IMR-90 (cell line): ENCODE measurements around the gene LNX1. TPM values are rescaled to one million over a fixed set of nuclear protein-coding genes. Genes with fewer than 3 reads are reported as not detected.

Source experiments
- ATAC-seq: fragments of 200-7000 bp; cut with Tn5 transposase; 2 replicates; pipeline ENCODE4 v1.9.1; 2020; ENCODE audit warnings: low read depth, mild to moderate bottlenecking, moderate library complexity
- BruUV-seq: library from RNA; stranded (reverse); fragments of 400-500 nt; replicated peaks from 2 replicates; lab custom pipeline; 2021; lab: Mats Ljungman, UMichigan
- CTCF ChIA-PET: fragments of 300-600 bp; formaldehyde crosslinking; extraction: SDS; loops from one replicate; lab custom pipeline; 2021; ENCODE audit warnings: antibody characterized with exemption; lab: Yijun Ruan, JAX
- POLR2A ChIA-PET: fragments of 300-600 bp; sonication (Branson Sonifier 250); formaldehyde crosslinking; loops from one replicate; lab custom pipeline; 2022; ENCODE audit warnings: antibody characterized with exemption; ENCODE audit not compliant: unreplicated experiment; lab: Charles Lee
- DNase-seq: peaks from one replicate; pipeline ENCODE4 v3.0.0; 2013
- H2AFZ ChIP-seq: replicated peaks from 2 replicates; pipeline ENCODE3; 2013; ENCODE audit warnings: low read length, mild to moderate bottlenecking; ENCODE audit not compliant: poor library complexity
- H2AK5ac ChIP-seq: 2 replicates; pipeline ENCODE4 v1.6.1; 2013; ENCODE audit warnings: low read depth, low read length, inconsistent platforms
- H2AK9ac ChIP-seq: replicated peaks from 2 replicates; pipeline ENCODE3; 2013; ENCODE audit warnings: mild to moderate bottlenecking, low read depth, low read length, moderate library complexity; ENCODE audit not compliant: poor library complexity
- H2BK120ac ChIP-seq: 2 replicates; pipeline ENCODE4 v1.6.1; 2013; ENCODE audit warnings: low read depth, low read length, inconsistent platforms
- H2BK15ac ChIP-seq: 3 replicates; pipeline ENCODE4 v1.6.1; 2013; ENCODE audit warnings: low read depth, low read length, inconsistent platforms
- H2BK20ac ChIP-seq: 2 replicates; pipeline ENCODE4 v1.6.1; 2013; ENCODE audit warnings: low read depth, mild to moderate bottlenecking, inconsistent platforms, low read length, moderate library complexity
- H2BK5ac ChIP-seq: 2 replicates; pipeline ENCODE4 v1.6.1; 2013; ENCODE audit warnings: mild to moderate bottlenecking, low read depth, low read length, inconsistent platforms; ENCODE audit not compliant: poor library complexity, severe bottlenecking
- H3K14ac ChIP-seq: replicated peaks from 2 replicates; pipeline ENCODE4 v1.6.1; 2013; ENCODE audit warnings: low read depth, low read length, inconsistent platforms
- H3K18ac ChIP-seq: 2 replicates; pipeline ENCODE4 v1.6.1; 2013; ENCODE audit warnings: low read depth, low read length, control low read depth
- H3K23ac ChIP-seq: 2 replicates; pipeline ENCODE4 v1.6.1; 2013; ENCODE audit warnings: low read depth, low read length, inconsistent platforms
- H3K27ac ChIP-seq: 2 replicates; pipeline ENCODE4 v1.5.1; 2013; ENCODE audit warnings: mild to moderate bottlenecking, control low read depth, low read length; ENCODE audit not compliant: insufficient read depth
- H3K27me3 ChIP-seq: 2 replicates; pipeline ENCODE4 v1.6.1; 2013; ENCODE audit warnings: low read length; ENCODE audit not compliant: control insufficient read depth, insufficient read depth
- H3K36me3 ChIP-seq: 2 replicates; pipeline ENCODE4 v1.6.1; 2013; ENCODE audit warnings: low read length, mixed read lengths; ENCODE audit not compliant: control insufficient read depth, insufficient read depth
- H3K4ac ChIP-seq: 2 replicates; pipeline ENCODE4 v1.6.1; 2013; ENCODE audit warnings: low read depth, low read length, inconsistent platforms
- H3K4me1 ChIP-seq: 2 replicates; pipeline ENCODE4 v1.6.1; 2013; ENCODE audit warnings: low read length, mixed read lengths; ENCODE audit not compliant: control insufficient read depth, insufficient read depth
- H3K4me2 ChIP-seq: 2 replicates; pipeline ENCODE4 v1.6.1; 2013; ENCODE audit warnings: low read depth, mild to moderate bottlenecking, control low read depth, low read length, moderate library complexity
- H3K4me3 ChIP-seq: 2 replicates; pipeline ENCODE4 v1.5.1; 2013; ENCODE audit warnings: low read depth, mild to moderate bottlenecking, control low read depth, low read length, moderate library complexity; ENCODE audit not compliant: insufficient read depth
- H3K56ac ChIP-seq: 2 replicates; pipeline ENCODE4 v1.6.1; 2013; ENCODE audit warnings: low read length, inconsistent platforms; ENCODE audit not compliant: insufficient read depth; ENCODE audit errors: extremely low read depth
- H3K79me1 ChIP-seq, 2 experiments: 2 replicates each; pipeline ENCODE4 v1.6.1; 2013; ENCODE audit warnings: low read length in 2 of 2, inconsistent platforms in 1 of 2, low read depth in 1 of 2
- H3K9ac ChIP-seq: 2 replicates; pipeline ENCODE4 v1.6.1; 2013; ENCODE audit warnings: low read depth, low read length, control low read depth
- H3K9me1 ChIP-seq: 2 replicates; pipeline ENCODE4 v1.6.1; 2013; ENCODE audit warnings: low read length, inconsistent platforms; ENCODE audit not compliant: insufficient read depth
- H3K9me3 ChIP-seq: 2 replicates; pipeline ENCODE4 v1.6.1; 2013; ENCODE audit warnings: low read length; ENCODE audit not compliant: control insufficient read depth, insufficient read depth
- H4K20me1 ChIP-seq: 2 replicates; pipeline ENCODE4 v1.6.1; 2013; ENCODE audit warnings: low read length, inconsistent platforms; ENCODE audit not compliant: insufficient read depth
- H4K5ac ChIP-seq: 2 replicates; pipeline ENCODE4 v1.6.1; 2013; ENCODE audit warnings: mild to moderate bottlenecking, low read depth, low read length, control low read depth
- H4K8ac ChIP-seq, 2 experiments: 2 replicates each; pipeline ENCODE4 v1.6.1; 2013; ENCODE audit warnings: low read depth in 2 of 2, low read length in 2 of 2, control low read depth in 1 of 2, inconsistent platforms in 1 of 2
- H4K91ac ChIP-seq: 2 replicates; pipeline ENCODE4 v1.6.1; 2013; ENCODE audit warnings: low read depth, low read length, inconsistent platforms; ENCODE audit not compliant: insufficient read depth
- BHLHE40 ChIP-seq: fragments of 150-350 bp; IDR thresholded peaks from 2 replicates; pipeline ENCODE4 v1.6.1; 2016; ENCODE audit warnings: mild to moderate bottlenecking, low read depth, low read length
- CEBPB ChIP-seq: IDR thresholded peaks from 2 replicates; pipeline ENCODE4 v1.6.1; 2012; ENCODE audit warnings: low read depth, low read length, improper control_type of control experiment
- FOS ChIP-seq: fragments of 150-350 bp; IDR thresholded peaks from 2 replicates; pipeline ENCODE4 v1.6.1; 2016; ENCODE audit warnings: low read depth, low read length
- MAZ ChIP-seq: IDR thresholded peaks from 2 replicates; pipeline ENCODE4 v1.6.1; 2012; ENCODE audit warnings: low read depth, mild to moderate bottlenecking, low read length, improper control_type of control experiment, moderate library complexity, borderline replicate concordance
- POLR2A ChIP-seq: IDR thresholded peaks from 2 replicates; pipeline ENCODE4 v1.6.1; 2012; ENCODE audit warnings: mild to moderate bottlenecking, low read depth, low read length
- WGBS, 2 experiments: methylation state at CpG; one replicate each; pipeline versions ENCODE4 v1.1.5 to v1.1.7; 2013; ENCODE audit warnings: missing lambda C conversion rate in 2 of 2; ENCODE audit not compliant: insufficient read length in 1 of 2; ENCODE audit errors: extremely low coverage in 2 of 2; 5-methylcytosine and 5-hydroxymethylcytosine counted together
- dilution Hi-C: fragments of 300-500 bp; cut with HindIII; formaldehyde crosslinking; loops from one replicate; pipeline ENCODE4 v1.14.3; 2018; ENCODE audit warnings: low sequenced_read_pairs; ENCODE audit not compliant: unreplicated experiment
- in situ Hi-C: fragments of 300-500 bp; cut with MboI; formaldehyde crosslinking; loops from 3 replicates; pipeline ENCODE4 v1.14.3; 2019; ENCODE audit warnings: low sequenced_read_pairs, inconsistent platforms, mixed read lengths
- intact Hi-C: fragments of 100-400 bp; cut with micrococcal nuclease; formaldehyde crosslinking; loops from 2 replicates; pipeline ENCODE4 v1.10.0; 2022
- polyA plus RNA-seq, 3 experiments: library from polyadenylated mRNA; depleted of rRNA; stranded (reverse); fragments of >200 nt; gene quantifications; 2 replicates each; pipeline ENCODE4 v1.2.3, GENCODE V29; 2012; ENCODE audit warnings: low replicate concordance in 1 of 3
- total RNA-seq: library from RNA; depleted of rRNA; stranded (reverse); fragments of >200 nt; gene quantifications from 2 replicates; pipeline ENCODE4 v1.2.3, GENCODE V29; 2012

LNX1 gene
- total and polyA plus RNA-seq, 2 of the 4 experiments (the other 2 are of a cell fraction) = 0.15 to 0.36 TPM

DNA sequence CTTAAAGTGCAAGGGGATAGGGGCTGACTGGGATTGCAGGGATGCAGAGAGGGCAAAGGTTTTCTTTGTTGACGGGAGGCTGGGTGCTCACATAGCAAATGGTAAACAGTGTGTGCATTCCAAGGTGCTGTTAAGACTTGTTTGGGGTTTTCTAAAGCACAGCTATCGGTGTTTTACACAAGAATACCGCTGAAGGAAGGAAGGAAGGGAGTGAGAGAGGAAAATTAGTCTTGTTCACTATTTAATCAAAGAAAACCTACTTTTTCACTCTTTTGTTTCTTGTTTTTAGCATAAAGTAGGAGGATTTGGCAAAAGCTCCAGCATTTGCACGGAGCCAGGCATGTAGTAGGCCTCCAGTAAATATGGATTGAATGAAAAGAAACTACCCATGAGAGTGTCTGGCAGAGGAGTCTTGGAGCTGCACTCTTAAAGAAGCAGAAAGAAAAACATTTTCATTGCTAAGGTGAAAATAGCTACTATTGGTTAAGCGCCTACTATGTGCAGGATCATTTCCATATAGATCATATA is 114.2 kb downstream of the LNX1 start:
- Histone ChIP-seq H3K9me1 (peaks cover 7% of the 10 kb centered on the region; the same call in 1 of the 2 replicates), H2AK9ac (peak overlapping the region; percentile 47), H3K36me3 (no peaks in the 10 kb centered on the region), H3K27me3 (no peaks in the 10 kb centered on the region), H3K79me1 (no peaks in the 10 kb centered on the region), H2BK20ac (peak overlapping the region; percentile 98), H3K56ac (peak overlapping the region; percentile 68; the same call in 1 of the 2 replicates), H4K20me1 (no peaks in the 10 kb centered on the region), H4K8ac (peak overlapping the region; percentile 30 to 73; a peak in 3 of 4 replicates), H3K4me2 (peak overlapping the region; percentile 61), H3K9ac (peak overlapping the region; percentile 28), H3K4me1 (peaks cover 22% of the 10 kb centered on the region), H3K4ac (peak overlapping the region; percentile 98), H3K4me3 (no peak overlapping the region), H2BK120ac (peak overlapping the region; percentile 98), H3K14ac (peak overlapping the region; percentile 95), H2AFZ (peak overlapping the region; percentile 82), H2AK5ac (peak overlapping the region; percentile 73), H2BK15ac (peak overlapping the region; percentile 42), H3K9me3 (no peaks in the 10 kb centered on the region), H2BK5ac (peak overlapping the region; percentile 96), H3K27ac (peak overlapping the region; percentile 81), H3K18ac (peak overlapping the region; percentile 80), H4K5ac (peak overlapping the region; percentile 85), H4K91ac (peak overlapping the region; percentile 95), H3K23ac (peak overlapping the region; percentile 95)
- dilution Hi-C loops (no loop called here), intact Hi-C loops (loop anchor here (5.0 kb wide), 5 partner anchors 100 to 750 kb away; partner anchors contain the start of gene PDGFRA), in situ Hi-C loops (no loop called here)
- peak; percentile 62 for DNase-seq
- ChIA-PET CTCF (interaction anchor here (0.7 kb wide), 1 partner anchor 13 kb away, joined by 3 read pairs; no protein-coding TSS in a partner anchor), POLR2A (interaction anchor here (1.0 kb wide), 1 partner anchor 116 kb away, joined by 4 read pairs; no protein-coding TSS in a partner anchor)
- ATAC-seq = peak; percentile 43
- TF ChIP-seq CEBPB = no peak
- no peak for TF ChIP-seq MAZ
- TF ChIP-seq BHLHE40 = no peak
- TF ChIP-seq FOS = no peak
- no peak for TF ChIP-seq POLR2A
- 0% methylated on average over 1 of the region's 5 CpGs; no CpG with 5 or more reads in 1 of the 2 experiments for WGBS, 2 experiments
- BruUV-seq = no TSS peak
